HepG2 (cell line): ENCODE measurements around the gene EP300. TPM values are rescaled to one million over a fixed set of nuclear protein-coding genes. Genes with fewer than 3 reads are reported as not detected.

ENCODE experiments used
- CC2D1A ChIP-seq: sonication (generic); formaldehyde crosslinking; IDR thresholded peaks from 2 replicates; pipeline ENCODE4 v1.8.1; 2023; ENCODE audit warnings: mild to moderate bottlenecking, missing genetic modification reagents
- CENPX ChIP-seq: sonication (generic); formaldehyde crosslinking; IDR thresholded peaks from 2 replicates; pipeline ENCODE4 v1.9.0; 2021; ENCODE audit warnings: mild to moderate bottlenecking, missing genetic modification reagents, moderate library complexity
- GABPB1 ChIP-seq: IDR thresholded peaks from 2 replicates; pipeline ENCODE4 v1.6.1; 2016; ENCODE audit warnings: mild to moderate bottlenecking, missing genetic modification reagents, moderate library complexity, missing compliant biosample characterization
- KDM5B ChIP-seq: sonication (generic); formaldehyde crosslinking; IDR thresholded peaks from 2 replicates; pipeline ENCODE4 v1.4.0; 2020; ENCODE audit warnings: missing genetic modification reagents, mild to moderate bottlenecking, borderline replicate concordance
- MXI1 ChIP-seq: IDR thresholded peaks from 3 replicates; pipeline ENCODE4 v1.6.1; 2012; ENCODE audit warnings: low read depth, low read length, inconsistent platforms, borderline replicate concordance
- NAIF1 ChIP-seq: sonication (generic); formaldehyde crosslinking; IDR thresholded peaks from 2 replicates; pipeline ENCODE4 v1.5.0; 2020; ENCODE audit warnings: mild to moderate bottlenecking, missing genetic modification reagents, borderline replicate concordance
- NBN ChIP-seq: fragments of 450-650 bp; conservative IDR thresholded peaks from 2 replicates; pipeline ENCODE4 v1.6.1; 2017
- NFYC ChIP-seq: IDR thresholded peaks from 2 replicates; pipeline ENCODE4 v1.6.1; 2016; ENCODE audit warnings: missing genetic modification reagents, missing compliant biosample characterization
- NR2F1 ChIP-seq, 2 experiments: fragments of 450-650 bp in 1 of 2; formaldehyde crosslinking in 1 of 2; IDR thresholded peaks; 2 replicates each; pipeline versions ENCODE4 v1.5.0 to v1.6.1; 2016 to 2020; ENCODE audit warnings: mild to moderate bottlenecking in 1 of 2, missing compliant biosample characterization in 1 of 2, missing genetic modification reagents in 1 of 2, moderate library complexity in 1 of 2
- RELA ChIP-seq: sonication (generic); formaldehyde crosslinking; IDR thresholded peaks from 2 replicates; pipeline ENCODE4 v1.4.0; 2020; ENCODE audit warnings: missing genetic modification reagents
- RFXAP ChIP-seq: sonication (generic); formaldehyde crosslinking; IDR thresholded peaks from 2 replicates; pipeline ENCODE4 v1.4.0; 2020; ENCODE audit warnings: missing genetic modification reagents, borderline replicate concordance
- SMAD1 ChIP-seq: sonication (generic); formaldehyde crosslinking; IDR thresholded peaks from 2 replicates; pipeline ENCODE4 v1.4.0; 2020; ENCODE audit warnings: missing genetic modification reagents, low read depth, mild to moderate bottlenecking, borderline replicate concordance
- TRIM24 ChIP-seq: sonication (generic); formaldehyde crosslinking; IDR thresholded peaks from 2 replicates; pipeline ENCODE4 v1.8.0; 2022; ENCODE audit warnings: mild to moderate bottlenecking, missing genetic modification reagents
- ZFP36 ChIP-seq: fragments of 150-350 bp; IDR thresholded peaks from 2 replicates; pipeline ENCODE4 v1.6.1; 2018; ENCODE audit warnings: borderline replicate concordance, low read length, low read depth; ENCODE audit not compliant: partially characterized antibody
- ZNF331 ChIP-seq: sonication (generic); formaldehyde crosslinking; IDR thresholded peaks from 2 replicates; pipeline ENCODE4 v1.4.0; 2020; ENCODE audit warnings: missing genetic modification reagents
- ZNF337 ChIP-seq: sonication (generic); formaldehyde crosslinking; IDR thresholded peaks from 2 replicates; pipeline ENCODE4 v1.5.1; 2020; ENCODE audit warnings: missing genetic modification reagents, low read depth, mild to moderate bottlenecking, borderline replicate concordance
- ZNF546 ChIP-seq: sonication (generic); formaldehyde crosslinking; conservative IDR thresholded peaks from 2 replicates; pipeline ENCODE4 v1.8.1; 2023; ENCODE audit warnings: mild to moderate bottlenecking, missing genetic modification reagents
- ZNF549 ChIP-seq: sonication (generic); formaldehyde crosslinking; IDR thresholded peaks from 2 replicates; pipeline ENCODE4 v1.5.0; 2020; ENCODE audit warnings: missing genetic modification reagents
- ZNF790 ChIP-seq: sonication (generic); formaldehyde crosslinking; IDR thresholded peaks from 2 replicates; pipeline ENCODE4 v1.8.0; 2022; ENCODE audit warnings: missing genetic modification reagents, mild to moderate bottlenecking, borderline replicate concordance
- ZNF816 ChIP-seq: sonication (generic); formaldehyde crosslinking; IDR thresholded peaks from 2 replicates; pipeline ENCODE4 v1.8.0; 2022; ENCODE audit warnings: missing genetic modification reagents, mild to moderate bottlenecking, borderline replicate concordance
- polyA plus RNA-seq, 8 experiments: library from polyadenylated mRNA; depleted of rRNA in 3 of 8; stranded (reverse) in 7 of 8; unstranded in 1 of 8; fragments of >200 nt; fragmentation: Illumina TruSeq in 4 of 8; extraction: Trizol in 4 of 8; gene quantifications; 2 replicates each; pipeline versions ENCODE4 v1.2.1 to v1.2.3, GENCODE V29; 2011 to 2016; ENCODE audit warnings: low read depth in 4 of 8, missing spikeins in 1 of 8, mixed read lengths in 1 of 8; ENCODE audit not compliant: insufficient read depth in 1 of 8
- total RNA-seq, 5 experiments: library from RNA; depleted of rRNA; stranded (reverse); fragments of >200 nt; fragmentation: Illumina TruSeq; extraction: Trizol; gene quantifications; 2 replicates each; pipeline ENCODE4 v1.2.3, GENCODE V29; 2016; ENCODE audit warnings: low read depth in 1 of 5
- TF ChIP-seq, protein P1 (sequence below): sonication (generic); formaldehyde crosslinking; IDR thresholded peaks from 2 replicates; pipeline ENCODE4 v1.4.0; 2020; ENCODE audit warnings: missing genetic modification reagents
- TF ChIP-seq, protein P2 (sequence below): sonication (generic); formaldehyde crosslinking; IDR thresholded peaks from 2 replicates; pipeline ENCODE4 v1.5.1; 2020; ENCODE audit warnings: mild to moderate bottlenecking, missing genetic modification reagents, borderline replicate concordance
- TF ChIP-seq, protein P3 (sequence below): sonication (generic); formaldehyde crosslinking; IDR thresholded peaks from 2 replicates; pipeline ENCODE4 v1.5.0; 2020; ENCODE audit warnings: missing genetic modification reagents
- TF ChIP-seq, protein P4 (sequence below): sonication (generic); formaldehyde crosslinking; IDR thresholded peaks from 2 replicates; pipeline ENCODE4 v1.8.1; 2023; ENCODE audit warnings: mild to moderate bottlenecking, missing genetic modification reagents, borderline replicate concordance

EP300 gene
- total and polyA plus RNA-seq, 2 of the 13 experiments (the other 11 are each of a cell fraction or from before 2014, with no cell fraction given) = 13.6 to 14.9 TPM

DNA sequence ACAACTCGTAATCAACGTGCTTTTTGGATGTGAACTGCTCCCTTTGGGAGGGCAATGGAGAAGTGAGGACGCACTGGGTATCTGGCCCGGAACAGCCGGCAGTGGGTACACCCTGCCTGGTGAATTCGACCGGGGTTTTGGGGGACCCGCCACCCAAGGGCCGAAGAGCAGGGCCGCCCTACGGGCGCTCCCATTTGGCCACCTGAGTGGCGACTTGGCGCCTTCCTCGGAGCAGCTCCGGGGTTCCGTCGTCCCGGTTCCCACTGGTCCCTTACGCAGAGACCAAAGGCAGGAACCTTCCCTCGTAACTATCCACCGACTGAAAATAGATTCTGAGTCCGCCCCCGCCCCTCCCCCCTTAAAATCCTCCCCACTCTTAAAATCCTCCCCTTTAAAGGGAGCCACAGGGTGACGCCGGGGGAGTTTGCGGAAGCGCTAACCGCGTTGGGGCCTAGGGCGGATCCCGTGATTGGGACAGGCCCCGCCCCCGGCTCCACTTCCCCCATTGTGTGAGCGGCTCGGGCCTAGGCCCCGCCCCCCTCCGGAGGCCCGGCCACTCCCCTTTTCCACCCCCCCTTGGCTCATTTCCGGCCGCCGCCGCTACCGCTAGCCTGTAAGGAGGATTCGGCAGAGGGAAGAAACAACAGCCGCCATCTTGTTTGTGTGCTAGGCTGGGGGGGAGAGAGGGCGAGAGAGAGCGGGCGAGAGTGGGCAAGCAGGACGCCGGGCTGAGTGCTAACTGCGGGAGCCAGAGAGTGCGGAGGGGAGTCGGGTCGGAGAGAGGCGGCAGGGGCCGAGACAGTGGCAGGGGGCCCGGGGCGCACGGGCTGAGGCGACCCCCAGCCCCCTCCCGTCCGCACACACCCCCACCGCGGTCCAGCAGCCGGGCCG, 1.0 kb upstream of the EP300 start (continued):
- TF ChIP-seq CC2D1A (no peak), SMAD1 (CRISPR knock-in tag) (no peak), CENPX (CRISPR knock-in tag) (no peak), KDM5B (no peak; the same call in 1 of the 2 replicates), GABPB1 (peak; percentile 91), TRIM24 (CRISPR knock-in tag) (no peak), MXI1 (peak; percentile 17; the same call in 1 of the 3 replicates), NBN (no peak), ZNF790 (CRISPR knock-in tag) (peak; percentile 73; the same call in 1 of the 2 replicates), ZNF549 (no peak), ZNF546 (no peak), ZNF331 (CRISPR knock-in tag) (no peak), ZNF816 (CRISPR knock-in tag) (0 out of 2 replicates have a peak, but pooled peaks have one; percentile 36), NAIF1 (CRISPR knock-in tag) (peak; percentile 75; the same call in 1 of the 2 replicates), NR2F1 (CRISPR knock-in tag; IDR thresholded peaks at IDR 0.05) (no peak), RELA (no peak), NFYC (CRISPR knock-in tag) (peak; percentile 56), RFXAP (CRISPR knock-in tag) (peak; percentile 53; the same call in 1 of the 2 replicates), ZFP36 (no peak), ZNF337 (CRISPR knock-in tag) (no peak)
- TF ChIP-seq, protein P1, sequence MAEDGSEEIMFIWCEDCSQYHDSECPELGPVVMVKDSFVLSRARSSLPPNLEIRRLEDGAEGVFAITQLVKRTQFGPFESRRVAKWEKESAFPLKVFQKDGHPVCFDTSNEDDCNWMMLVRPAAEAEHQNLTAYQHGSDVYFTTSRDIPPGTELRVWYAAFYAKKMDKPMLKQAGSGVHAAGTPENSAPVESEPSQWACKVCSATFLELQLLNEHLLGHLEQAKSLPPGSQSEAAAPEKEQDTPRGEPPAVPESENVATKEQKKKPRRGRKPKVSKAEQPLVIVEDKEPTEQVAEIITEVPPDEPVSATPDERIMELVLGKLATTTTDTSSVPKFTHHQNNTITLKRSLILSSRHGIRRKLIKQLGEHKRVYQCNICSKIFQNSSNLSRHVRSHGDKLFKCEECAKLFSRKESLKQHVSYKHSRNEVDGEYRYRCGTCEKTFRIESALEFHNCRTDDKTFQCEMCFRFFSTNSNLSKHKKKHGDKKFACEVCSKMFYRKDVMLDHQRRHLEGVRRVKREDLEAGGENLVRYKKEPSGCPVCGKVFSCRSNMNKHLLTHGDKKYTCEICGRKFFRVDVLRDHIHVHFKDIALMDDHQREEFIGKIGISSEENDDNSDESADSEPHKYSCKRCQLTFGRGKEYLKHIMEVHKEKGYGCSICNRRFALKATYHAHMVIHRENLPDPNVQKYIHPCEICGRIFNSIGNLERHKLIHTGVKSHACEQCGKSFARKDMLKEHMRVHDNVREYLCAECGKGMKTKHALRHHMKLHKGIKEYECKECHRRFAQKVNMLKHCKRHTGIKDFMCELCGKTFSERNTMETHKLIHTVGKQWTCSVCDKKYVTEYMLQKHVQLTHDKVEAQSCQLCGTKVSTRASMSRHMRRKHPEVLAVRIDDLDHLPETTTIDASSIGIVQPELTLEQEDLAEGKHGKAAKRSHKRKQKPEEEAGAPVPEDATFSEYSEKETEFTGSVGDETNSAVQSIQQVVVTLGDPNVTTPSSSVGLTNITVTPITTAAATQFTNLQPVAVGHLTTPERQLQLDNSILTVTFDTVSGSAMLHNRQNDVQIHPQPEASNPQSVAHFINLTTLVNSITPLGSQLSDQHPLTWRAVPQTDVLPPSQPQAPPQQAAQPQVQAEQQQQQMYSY = 0 out of 2 replicates have a peak, but pooled peaks have one; percentile 1
- TF ChIP-seq, protein P2, sequence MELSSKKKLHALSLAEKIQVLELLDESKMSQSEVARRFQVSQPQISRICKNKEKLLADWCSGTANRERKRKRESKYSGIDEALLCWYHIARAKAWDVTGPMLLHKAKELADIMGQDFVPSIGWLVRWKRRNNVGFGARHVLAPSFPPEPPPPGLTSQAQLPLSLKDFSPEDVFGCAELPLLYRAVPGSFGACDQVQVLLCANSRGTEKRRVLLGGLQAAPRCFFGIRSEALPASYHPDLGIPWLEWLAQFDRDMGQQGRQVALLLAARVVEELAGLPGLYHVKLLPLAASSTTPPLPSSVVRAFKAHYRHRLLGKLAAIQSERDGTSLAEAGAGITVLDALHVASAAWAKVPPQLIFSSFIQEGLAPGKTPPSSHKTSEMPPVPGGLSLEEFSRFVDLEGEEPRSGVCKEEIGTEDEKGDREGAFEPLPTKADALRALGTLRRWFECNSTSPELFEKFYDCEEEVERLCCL (CRISPR knock-in tag) = no peak
- TF ChIP-seq, protein P3, sequence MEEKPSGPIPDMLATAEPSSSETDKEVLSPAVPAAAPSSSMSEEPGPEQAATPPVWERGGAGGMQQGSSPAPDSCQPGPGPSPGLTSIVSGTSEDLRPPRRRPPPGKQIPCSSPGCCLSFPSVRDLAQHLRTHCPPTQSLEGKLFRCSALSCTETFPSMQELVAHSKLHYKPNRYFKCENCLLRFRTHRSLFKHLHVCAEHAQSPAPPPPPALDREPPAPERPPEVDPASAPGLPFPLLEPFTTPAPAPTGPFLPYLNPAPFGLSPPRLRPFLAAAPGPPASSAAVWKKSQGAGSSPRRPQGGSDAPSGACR (CRISPR knock-in tag) = 0 out of 2 replicates have a peak, but pooled peaks have one; percentile 40
- TF ChIP-seq, protein P4, sequence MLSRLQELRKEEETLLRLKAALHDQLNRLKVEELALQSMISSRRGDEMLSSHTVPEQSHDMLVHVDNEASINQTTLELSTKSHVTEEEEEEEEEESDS (CRISPR knock-in tag) = no peak
